H9 (cell line): ENCODE data around the gene MMP17. TPM values are rescaled to one million over a fixed set of nuclear protein-coding genes. Genes with fewer than 3 reads are reported as not detected.

ENCODE experiments used
- DNase-seq: peaks from one replicate; pipeline ENCODE4 v3.0.0-alpha.2; 2017
- H2AFZ ChIP-seq: one replicate; pipeline ENCODE4 v1.6.1; 2013; ENCODE audit warnings: mild to moderate bottlenecking, low read length, control low read depth, moderate library complexity
- H2AK5ac ChIP-seq: 2 replicates; pipeline ENCODE4 v1.6.1; 2013; ENCODE audit warnings: low read length, control low read depth, mixed read lengths; ENCODE audit not compliant: insufficient read length
- H2BK120ac ChIP-seq: one replicate; pipeline ENCODE4 v1.6.1; 2013; ENCODE audit warnings: low read depth, mild to moderate bottlenecking, low read length, control low read depth, inconsistent platforms; ENCODE audit not compliant: poor library complexity, severe bottlenecking
- H2BK12ac ChIP-seq: 2 replicates; pipeline ENCODE4 v1.6.1; 2013; ENCODE audit warnings: low read length, control low read depth, mixed read lengths, low read depth; ENCODE audit not compliant: insufficient read length
- H2BK15ac ChIP-seq: 2 replicates; pipeline ENCODE4 v1.6.1; 2013; ENCODE audit warnings: low read depth, low read length, control low read depth
- H2BK20ac ChIP-seq: one replicate; pipeline ENCODE4 v1.6.1; 2013; ENCODE audit warnings: low read depth, mild to moderate bottlenecking, low read length, control low read depth, inconsistent platforms; ENCODE audit not compliant: poor library complexity, severe bottlenecking
- H2BK5ac ChIP-seq: 2 replicates; pipeline ENCODE4 v1.6.1; 2013; ENCODE audit warnings: low read length, control low read depth, mixed read lengths; ENCODE audit not compliant: insufficient read length
- H3K14ac ChIP-seq: 2 replicates; pipeline ENCODE4 v1.6.1; 2013; ENCODE audit warnings: low read length, control low read depth; ENCODE audit not compliant: insufficient read depth
- H3K18ac ChIP-seq: 2 replicates; pipeline ENCODE4 v1.6.1; 2013; ENCODE audit warnings: low read depth, mild to moderate bottlenecking, mixed read lengths, low read length, control low read depth; ENCODE audit not compliant: insufficient read length
- H3K23ac ChIP-seq: 2 replicates; pipeline ENCODE4 v1.6.1; 2013; ENCODE audit warnings: low read length, control low read depth, mixed read lengths, low read depth; ENCODE audit not compliant: insufficient read length
- H3K23me2 ChIP-seq: 2 replicates; pipeline ENCODE4 v1.6.1; 2013; ENCODE audit warnings: low read depth, mild to moderate bottlenecking, mixed read lengths, low read length, control low read depth; ENCODE audit not compliant: insufficient read length, poor library complexity, severe bottlenecking
- H3K27ac ChIP-seq: 2 replicates; pipeline ENCODE4 v1.5.1; 2013; ENCODE audit warnings: low read length, control low read depth, mixed read lengths, low read depth; ENCODE audit not compliant: insufficient read length
- H3K27me3 ChIP-seq: 2 replicates; pipeline ENCODE4 v1.6.1; 2013; ENCODE audit warnings: low read length, control low read depth, inconsistent platforms; ENCODE audit not compliant: insufficient read depth
- H3K4ac ChIP-seq: 2 replicates; pipeline ENCODE4 v1.6.1; 2013; ENCODE audit warnings: low read depth, mild to moderate bottlenecking, control low read depth, inconsistent platforms, low read length, moderate library complexity
- H3K4me1 ChIP-seq: 2 replicates; pipeline ENCODE4 v1.6.1; 2013; ENCODE audit warnings: low read length, control low read depth, inconsistent platforms; ENCODE audit not compliant: insufficient read depth
- H3K4me2 ChIP-seq: 2 replicates; pipeline ENCODE4 v1.6.1; 2013; ENCODE audit warnings: low read length, control low read depth, mixed read lengths; ENCODE audit not compliant: insufficient read length, insufficient read depth
- H3K56ac ChIP-seq: 2 replicates; pipeline ENCODE4 v1.6.1; 2013; ENCODE audit warnings: low read depth, mild to moderate bottlenecking, mixed read lengths, low read length, control low read depth; ENCODE audit not compliant: insufficient read length
- H3K79me1 ChIP-seq: 2 replicates; pipeline ENCODE4 v1.6.1; 2013; ENCODE audit warnings: low read depth, mild to moderate bottlenecking, moderate library complexity, low read length, control low read depth, inconsistent platforms; ENCODE audit not compliant: insufficient read depth, poor library complexity, severe bottlenecking
- H3K79me2 ChIP-seq: 2 replicates; pipeline ENCODE4 v1.6.1; 2013; ENCODE audit warnings: low read length, control low read depth, inconsistent platforms; ENCODE audit not compliant: insufficient read depth
- H3K9ac ChIP-seq: 2 replicates; pipeline ENCODE4 v1.6.1; 2013; ENCODE audit warnings: low read length, control low read depth, mixed read lengths; ENCODE audit not compliant: insufficient read length; ENCODE audit errors: extremely low read depth
- H3K9me3 ChIP-seq: one replicate; pipeline ENCODE4 v1.6.1; 2013; ENCODE audit warnings: low read depth, low read length, inconsistent platforms; ENCODE audit not compliant: control insufficient read depth
- H3T11ph ChIP-seq: one replicate; pipeline ENCODE4 v1.6.1; 2013; ENCODE audit warnings: mild to moderate bottlenecking, low read length, control low read depth, inconsistent platforms
- H4K20me1 ChIP-seq: one replicate; pipeline ENCODE4 v1.6.1; 2013; ENCODE audit not compliant: control insufficient read depth, insufficient read length, insufficient read depth
- H4K5ac ChIP-seq: 2 replicates; pipeline ENCODE4 v1.6.1; 2013; ENCODE audit warnings: low read depth, mild to moderate bottlenecking, mixed read lengths, low read length, control low read depth; ENCODE audit not compliant: insufficient read length
- H4K8ac ChIP-seq: replicated peaks from 2 replicates; pipeline ENCODE4 v1.6.1; 2013; ENCODE audit warnings: low read length, control low read depth, mixed read lengths, low read depth; ENCODE audit not compliant: insufficient read length
- H4K91ac ChIP-seq: 2 replicates; pipeline ENCODE4 v1.6.1; 2013; ENCODE audit warnings: low read depth, mild to moderate bottlenecking, moderate library complexity, mixed read lengths, low read length, control low read depth; ENCODE audit not compliant: insufficient read length
- H3K27ac Mint-ChIP-seq, 3 experiments: 2 replicates in 2 of 3; 3 replicates in 1 of 3; pipeline ENCODE4 v1.8.0; 2020 to 2021; ENCODE audit warnings: mixed read lengths in 3 of 3, mild to moderate bottlenecking in 1 of 3, moderate library complexity in 1 of 3
- H3K27me3 Mint-ChIP-seq: 2 replicates; pipeline ENCODE4 v1.8.0; 2021; ENCODE audit warnings: low read depth, mild to moderate bottlenecking, moderate library complexity, mixed read lengths
- H3K36me3 Mint-ChIP-seq, 3 experiments: 2 replicates in 2 of 3; 3 replicates in 1 of 3; pipeline ENCODE4 v1.8.0; 2020 to 2021; ENCODE audit warnings: low read depth in 3 of 3, mixed read lengths in 3 of 3; ENCODE audit not compliant: insufficient read depth in 1 of 3
- H3K4me1 Mint-ChIP-seq, 2 experiments: 2 replicates each; pipeline ENCODE4 v1.8.0; 2020; ENCODE audit warnings: mixed read lengths in 2 of 2
- H3K4me3 Mint-ChIP-seq, 2 experiments: 2 replicates in 1 of 2; 3 replicates in 1 of 2; pipeline ENCODE4 v1.8.0; 2020 to 2021; ENCODE audit warnings: mild to moderate bottlenecking in 2 of 2, mixed read lengths in 2 of 2, moderate library complexity in 1 of 2
- H3K9me3 Mint-ChIP-seq, 2 experiments: 2 replicates in 1 of 2; 3 replicates in 1 of 2; pipeline ENCODE4 v1.8.0; 2020; ENCODE audit warnings: mild to moderate bottlenecking in 2 of 2, mixed read lengths in 2 of 2, moderate library complexity in 1 of 2
- CTCF ChIP-seq: fragments of 200-600 bp; sonication (generic); conservative IDR thresholded peaks from 3 replicates; pipeline ENCODE4 v1.8.0; 2021; ENCODE audit warnings: antibody characterized with exemption, mild to moderate bottlenecking
- WGBS: extraction: QIAGEN DNeasy Blood & Tissue Kit; methylation state at CpG from one replicate; pipeline ENCODE4 v1.1.7; 2013; ENCODE audit warnings: missing lambda C conversion rate, low lambda C conversion rate, mixed read lengths; ENCODE audit not compliant: insufficient read length; ENCODE audit errors: extremely low coverage; 5-methylcytosine and 5-hydroxymethylcytosine counted together
- total RNA-seq: library from RNA; stranded (reverse); gene quantifications from 2 replicates; pipeline ENCODE4 v1.2.1, GENCODE V29; 2021

MMP17 gene
- total RNA-seq, 1 experiment from 2014 or later: 14.8 TPM

GRCh38 chr12:131869871-131870418 is 41.8 kb downstream of the MMP17 start:
- Histone ChIP-seq H3K27ac (no peak overlapping the region), H3K27me3 (no peaks in the 10 kb centered on the region), H2BK120ac (no peak overlapping the region), H3K4ac (no peak overlapping the region), H3K14ac (no peak overlapping the region), H3K18ac (no peak overlapping the region), H3K23me2 (no peaks in the 10 kb centered on the region), H4K8ac (no peak overlapping the region), H2AFZ (no peak overlapping the region), H4K20me1 (no peaks in the 10 kb centered on the region), H3K4me2 (no peak overlapping the region), H3K9me3 (no peaks in the 10 kb centered on the region), H2BK5ac (no peak overlapping the region), H2BK15ac (no peak overlapping the region), H3K56ac (no peak overlapping the region), H3K4me1 (no peaks in the 10 kb centered on the region), H3K79me2 (no peaks in the 10 kb centered on the region), H2BK20ac (no peak overlapping the region), H3K9ac (no peak overlapping the region), H4K5ac (no peak overlapping the region), H2AK5ac (no peak overlapping the region), H3K79me1 (no peaks in the 10 kb centered on the region), H3K23ac (no peak overlapping the region), H3T11ph (no peak overlapping the region), H2BK12ac (no peak overlapping the region), H4K91ac (no peak overlapping the region)
- Mint-ChIP-seq H3K27me3 (no peaks in the 10 kb centered on the region; the same call in none of the 2 replicates), H3K36me3 (peaks cover 0 to 10% (median 7%) of the 10 kb centered on the region in 3 experiments; a peak in 5 of 7 replicates), H3K4me1 (0 out of 4 replicates have a peak, but pooled peaks cover 0 to 2% of the 10 kb centered on the region in 2 experiments), H3K4me3 (no peak overlapping the region; a peak in 1 of 5 replicates), H3K27ac (peak overlapping the region in 1 of 3 experiments; percentile 93; a peak in 1 of 7 replicates), H3K9me3 (peaks cover 15% of the 10 kb centered on the region in 2 experiments)
- no peak for TF ChIP-seq CTCF
- no peak for DNase-seq
- WGBS: no CpG with 5 or more reads among the region's 16 CpGs
